HCT116 (cell line): Measurements from ENCODE around the gene LTB4R2. TPM values are rescaled to one million over a fixed set of nuclear protein-coding genes. Genes with fewer than 3 reads are reported as not detected.

ENCODE experiments used
- ATAC-seq: fragments of 200-7000 bp; cut with Tn5 transposase; 2 replicates; pipeline ENCODE4 v1.9.1; 2020; ENCODE audit warnings: mild to moderate bottlenecking, moderate library complexity
- BruUV-seq: library from RNA; stranded (reverse); fragments of 400-500 nt; replicated peaks from 2 replicates; lab custom pipeline; 2021; lab: Mats Ljungman, UMichigan
- CTCF ChIA-PET: fragments of 300-600 bp; sonication (Branson Sonifier 250); formaldehyde crosslinking; loops from one replicate; lab custom pipeline; 2021; ENCODE audit warnings: antibody characterized with exemption; lab: Charles Lee
- POLR2A ChIA-PET: fragments of 300-600, 350-600 bp; sonication (Branson Sonifier 250); formaldehyde crosslinking; loops from one replicate; lab custom pipeline; 2021; ENCODE audit warnings: antibody characterized with exemption; lab: Charles Lee
- RAD21 ChIA-PET, 2 experiments: fragments of 300-600 bp; sonication (Branson Sonifier 250); formaldehyde crosslinking; loops; one replicate each; lab custom pipeline; 2023; ENCODE audit warnings: low total read pairs in 2 of 2; ENCODE audit not compliant: uncharacterized antibody in 2 of 2, unreplicated experiment in 2 of 2, low non-redundant PET in 1 of 2; lab: Charles Lee
- DNase-seq: peaks from one replicate; pipeline ENCODE4 v3.0.0-alpha.2; 2010; ENCODE audit warnings: low read depth, low spot score
- H2AFZ ChIP-seq: fragments of 200-600 bp; shearing (Covaris generic), sonication (generic); 2 replicates; pipeline ENCODE4 v1.6.1; 2017; ENCODE audit warnings: low read depth, mixed run types, mixed read lengths, antibody characterized with exemption, low read length; ENCODE audit not compliant: poor library complexity, severe bottlenecking
- H3K27ac ChIP-seq: 2 replicates; pipeline ENCODE4 v1.5.1; 2012; ENCODE audit warnings: low read depth, low read length
- H3K27me3 ChIP-seq: fragments of 200-600 bp; sonication (generic); 2 replicates; pipeline ENCODE4 v1.6.1; 2016; ENCODE audit warnings: mixed run types, low read length, mixed read lengths; ENCODE audit not compliant: insufficient read depth
- H3K36me3 ChIP-seq, 2 experiments: fragments of 200-500 bp in 1 of 2; fragments of 200-600 bp in 1 of 2; sonication (Bioruptor generic) in 1 of 2; sonication (generic) in 1 of 2; 2 replicates each; pipeline versions ENCODE4 v1.5.1 to v1.6.1; 2014 to 2016; ENCODE audit warnings: low read length in 2 of 2, inconsistent platforms in 1 of 2, mixed read lengths in 1 of 2, mixed run types in 1 of 2; ENCODE audit not compliant: insufficient read depth in 2 of 2, control insufficient read depth in 1 of 2
- H3K4me1 ChIP-seq, 2 experiments: fragments of 200-600 bp in 1 of 2; sonication (generic) in 1 of 2; 2 replicates each; pipeline versions ENCODE4 v1.5.1 to v1.6.1; 2012 to 2017; ENCODE audit warnings: low read length in 2 of 2, inconsistent platforms in 1 of 2, mild to moderate bottlenecking in 1 of 2, mixed read lengths in 1 of 2, mixed run types in 1 of 2, moderate library complexity in 1 of 2; ENCODE audit not compliant: insufficient read depth in 2 of 2, control insufficient read depth in 1 of 2
- H3K4me2 ChIP-seq: fragments of 200-600 bp; sonication (generic); 2 replicates; pipeline ENCODE4 v1.6.1; 2017; ENCODE audit warnings: mixed run types, low read length, mixed read lengths
- H3K4me3 ChIP-seq, 2 experiments: fragments of 200-600 bp in 1 of 2; sonication (generic) in 1 of 2; replicated peaks in 1 of 2; 2 replicates each; pipeline ENCODE4 v1.5.1; 2011 to 2016; ENCODE audit warnings: low read length in 2 of 2, control low read depth in 1 of 2, low read depth in 1 of 2, mild to moderate bottlenecking in 1 of 2, mixed read lengths in 1 of 2, mixed run types in 1 of 2
- H3K79me2 ChIP-seq: fragments of 200-600 bp; sonication (generic); 2 replicates; pipeline ENCODE4 v1.6.1; 2017; ENCODE audit warnings: mild to moderate bottlenecking, mixed run types, low read length, moderate library complexity, mixed read lengths; ENCODE audit not compliant: insufficient read depth
- H3K9ac ChIP-seq: fragments of 200-600 bp; sonication (generic); 2 replicates; pipeline ENCODE4 v1.6.1; 2016; ENCODE audit warnings: low read length, mixed read lengths
- H3K9me2 ChIP-seq: fragments of 200-600 bp; sonication (generic), shearing (Covaris generic); 2 replicates; pipeline ENCODE4 v1.6.1; 2017; ENCODE audit warnings: mixed run types, mild to moderate bottlenecking, moderate library complexity; ENCODE audit not compliant: insufficient read depth
- H3K9me3 ChIP-seq, 2 experiments: fragments of 200-500 bp in 1 of 2; fragments of 200-600 bp in 1 of 2; sonication (Bioruptor generic) in 1 of 2; sonication (generic) in 1 of 2; 2 replicates each; pipeline ENCODE4 v1.6.1; 2014 to 2017; ENCODE audit warnings: low read length in 2 of 2, mixed read lengths in 2 of 2, inconsistent platforms in 1 of 2, low read depth in 1 of 2, mild to moderate bottlenecking in 1 of 2, mixed run types in 1 of 2, moderate library complexity in 1 of 2; ENCODE audit not compliant: control insufficient read depth in 1 of 2, insufficient read depth in 1 of 2
- H4K20me1 ChIP-seq: fragments of 200-600 bp; sonication (generic), shearing (Covaris generic); 2 replicates; pipeline ENCODE4 v1.6.1; 2017; ENCODE audit warnings: mixed run types, mild to moderate bottlenecking, moderate library complexity; ENCODE audit not compliant: insufficient read depth
- CBX3 ChIP-seq: IDR thresholded peaks from 2 replicates; pipeline ENCODE4 v1.6.1; 2012; ENCODE audit warnings: low read depth
- FOSL1 ChIP-seq: IDR thresholded peaks from 2 replicates; pipeline ENCODE4 v1.6.1; 2012; ENCODE audit warnings: low read depth
- JUND ChIP-seq: IDR thresholded peaks from 2 replicates; pipeline ENCODE4 v1.6.1; 2012
- POLR2AphosphoS5 ChIP-seq: IDR thresholded peaks from 2 replicates; pipeline ENCODE4 v1.6.1; 2011; ENCODE audit warnings: mild to moderate bottlenecking, low read depth, low read length, moderate library complexity
- RAD21 ChIP-seq: IDR thresholded peaks from 2 replicates; pipeline ENCODE4 v1.6.1; 2012; ENCODE audit warnings: low read depth, mild to moderate bottlenecking
- SP1 ChIP-seq: IDR thresholded peaks from 2 replicates; pipeline ENCODE4 v1.6.1; 2012; ENCODE audit warnings: low read depth
- SRF ChIP-seq: IDR thresholded peaks from 2 replicates; pipeline ENCODE4 v1.6.1; 2012; ENCODE audit warnings: low read depth
- YY1 ChIP-seq: IDR thresholded peaks from 2 replicates; pipeline ENCODE4 v1.6.1; 2011; ENCODE audit warnings: low read length, low read depth, moderate library complexity, mild to moderate bottlenecking; ENCODE audit not compliant: insufficient replicate concordance; ENCODE audit errors: extremely low read depth
- intact Hi-C: fragments of 100-400 bp; cut with micrococcal nuclease; formaldehyde crosslinking; loops from 2 replicates; pipeline ENCODE4 v1.10.0; 2022
- total RNA-seq: library from RNA; stranded (reverse); gene quantifications from one replicate; pipeline ENCODE4 v1.2.1, GENCODE V29; 2021; ENCODE audit not compliant: unreplicated experiment
- TF ChIP-seq, protein P1 (sequence below): IDR thresholded peaks from 2 replicates; pipeline ENCODE4 v1.6.1; 2012; ENCODE audit warnings: low read depth
- TF ChIP-seq, protein P2 (sequence below): IDR thresholded peaks from 2 replicates; pipeline ENCODE4 v1.6.1; 2011; ENCODE audit warnings: mild to moderate bottlenecking, low read length, moderate library complexity; ENCODE audit not compliant: insufficient replicate concordance; ENCODE audit errors: extremely low read depth

Gene LTB4R2
- total RNA-seq, 1 experiment from 2014 or later = 15.4 TPM

DNA sequence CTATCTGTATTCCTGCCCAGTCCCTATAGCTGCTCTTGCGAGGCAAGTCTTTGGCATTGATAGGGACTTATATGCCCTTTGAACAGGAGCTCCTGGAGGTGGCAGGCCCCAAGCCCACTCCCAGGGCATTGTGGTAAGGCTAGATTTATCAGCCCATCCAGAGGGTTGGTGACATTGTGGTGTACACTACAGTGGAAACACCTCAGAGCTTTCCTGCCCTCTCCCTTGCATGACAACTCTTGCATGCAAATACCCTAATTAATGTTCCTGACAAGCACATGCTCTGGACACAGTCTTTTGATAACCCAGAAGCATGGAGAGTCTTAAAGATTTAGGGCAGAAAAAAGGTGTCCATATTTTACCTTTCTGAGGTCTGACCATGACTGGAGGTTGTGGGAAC lies 30.7 kb downstream of the LTB4R2 start:
- H2AFZ ChIP-seq = no peak overlapping the region
- ChIA-PET POLR2A (no interaction called here), RAD21 (no interaction called here), CTCF (interaction anchor here (1.1 kb wide), 1 partner anchor 33 kb away, joined by 3 read pairs; the partner anchor contains the start of gene CIDEB)
- no peak for ATAC-seq
- H3K4me1 ChIP-seq = no peaks in the 10 kb centered on the region
- no peaks in the 10 kb centered on the region for H3K27me3 ChIP-seq
- no peaks in the 10 kb centered on the region for H3K9me3 ChIP-seq
- H3K27ac ChIP-seq = no peak overlapping the region
- DNase-seq = no peak
- H4K20me1 ChIP-seq = no peaks in the 10 kb centered on the region
- no peak overlapping the region for H3K4me2 ChIP-seq
- no peak overlapping the region for H3K4me3 ChIP-seq
- no peak overlapping the region for H3K9ac ChIP-seq
- TF ChIP-seq SRF (no peak), SP1 (no peak), POLR2AphosphoS5 (no peak)
- H3K36me3 ChIP-seq = no peaks in the 10 kb centered on the region
- no peaks in the 10 kb centered on the region for H3K9me2 ChIP-seq
- no TSS peak for BruUV-seq
- intact Hi-C loops = no loop called here
- H3K79me2 ChIP-seq = no peaks in the 10 kb centered on the region

DNA sequence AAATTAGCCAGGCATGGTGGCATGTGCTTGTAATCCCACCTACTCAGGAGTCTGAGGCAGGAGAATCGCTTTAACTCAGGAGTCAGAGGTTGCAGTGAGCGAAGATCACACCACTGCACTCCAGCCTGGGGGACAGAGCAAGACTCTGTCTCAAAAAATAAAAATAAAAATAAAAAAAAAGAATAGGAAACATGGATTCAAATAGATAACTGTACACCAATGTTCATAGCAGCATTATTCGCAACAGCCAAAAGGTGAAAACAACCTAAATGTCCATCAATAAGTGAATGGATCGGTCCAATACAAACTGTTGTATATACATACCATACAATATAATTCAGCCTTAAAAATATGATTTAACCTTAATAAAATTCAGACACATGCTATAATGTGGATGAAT lies 32.9 kb downstream of the LTB4R2 start:
- H4K20me1 ChIP-seq = no peaks in the 10 kb centered on the region
- H3K4me2 ChIP-seq = no peak overlapping the region
- no peak overlapping the region for H3K4me3 ChIP-seq
- no peaks in the 10 kb centered on the region for H3K9me2 ChIP-seq
- H3K9me3 ChIP-seq = no peaks in the 10 kb centered on the region
- H3K4me1 ChIP-seq = no peaks in the 10 kb centered on the region
- ATAC-seq = no peak
- no peak for TF ChIP-seq SRF
- TF ChIP-seq, protein P1, sequence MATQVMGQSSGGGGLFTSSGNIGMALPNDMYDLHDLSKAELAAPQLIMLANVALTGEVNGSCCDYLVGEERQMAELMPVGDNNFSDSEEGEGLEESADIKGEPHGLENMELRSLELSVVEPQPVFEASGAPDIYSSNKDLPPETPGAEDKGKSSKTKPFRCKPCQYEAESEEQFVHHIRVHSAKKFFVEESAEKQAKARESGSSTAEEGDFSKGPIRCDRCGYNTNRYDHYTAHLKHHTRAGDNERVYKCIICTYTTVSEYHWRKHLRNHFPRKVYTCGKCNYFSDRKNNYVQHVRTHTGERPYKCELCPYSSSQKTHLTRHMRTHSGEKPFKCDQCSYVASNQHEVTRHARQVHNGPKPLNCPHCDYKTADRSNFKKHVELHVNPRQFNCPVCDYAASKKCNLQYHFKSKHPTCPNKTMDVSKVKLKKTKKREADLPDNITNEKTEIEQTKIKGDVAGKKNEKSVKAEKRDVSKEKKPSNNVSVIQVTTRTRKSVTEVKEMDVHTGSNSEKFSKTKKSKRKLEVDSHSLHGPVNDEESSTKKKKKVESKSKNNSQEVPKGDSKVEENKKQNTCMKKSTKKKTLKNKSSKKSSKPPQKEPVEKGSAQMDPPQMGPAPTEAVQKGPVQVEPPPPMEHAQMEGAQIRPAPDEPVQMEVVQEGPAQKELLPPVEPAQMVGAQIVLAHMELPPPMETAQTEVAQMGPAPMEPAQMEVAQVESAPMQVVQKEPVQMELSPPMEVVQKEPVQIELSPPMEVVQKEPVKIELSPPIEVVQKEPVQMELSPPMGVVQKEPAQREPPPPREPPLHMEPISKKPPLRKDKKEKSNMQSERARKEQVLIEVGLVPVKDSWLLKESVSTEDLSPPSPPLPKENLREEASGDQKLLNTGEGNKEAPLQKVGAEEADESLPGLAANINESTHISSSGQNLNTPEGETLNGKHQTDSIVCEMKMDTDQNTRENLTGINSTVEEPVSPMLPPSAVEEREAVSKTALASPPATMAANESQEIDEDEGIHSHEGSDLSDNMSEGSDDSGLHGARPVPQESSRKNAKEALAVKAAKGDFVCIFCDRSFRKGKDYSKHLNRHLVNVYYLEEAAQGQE = no peak
- TF ChIP-seq FOSL1 = no peak
- TF ChIP-seq CBX3 = no peak
- no peak for TF ChIP-seq YY1
- TF ChIP-seq, protein P2, sequence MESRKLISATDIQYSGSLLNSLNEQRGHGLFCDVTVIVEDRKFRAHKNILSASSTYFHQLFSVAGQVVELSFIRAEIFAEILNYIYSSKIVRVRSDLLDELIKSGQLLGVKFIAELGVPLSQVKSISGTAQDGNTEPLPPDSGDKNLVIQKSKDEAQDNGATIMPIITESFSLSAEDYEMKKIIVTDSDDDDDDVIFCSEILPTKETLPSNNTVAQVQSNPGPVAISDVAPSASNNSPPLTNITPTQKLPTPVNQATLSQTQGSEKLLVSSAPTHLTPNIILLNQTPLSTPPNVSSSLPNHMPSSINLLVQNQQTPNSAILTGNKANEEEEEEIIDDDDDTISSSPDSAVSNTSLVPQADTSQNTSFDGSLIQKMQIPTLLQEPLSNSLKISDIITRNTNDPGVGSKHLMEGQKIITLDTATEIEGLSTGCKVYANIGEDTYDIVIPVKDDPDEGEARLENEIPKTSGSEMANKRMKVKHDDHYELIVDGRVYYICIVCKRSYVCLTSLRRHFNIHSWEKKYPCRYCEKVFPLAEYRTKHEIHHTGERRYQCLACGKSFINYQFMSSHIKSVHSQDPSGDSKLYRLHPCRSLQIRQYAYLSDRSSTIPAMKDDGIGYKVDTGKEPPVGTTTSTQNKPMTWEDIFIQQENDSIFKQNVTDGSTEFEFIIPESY = no peak
- TF ChIP-seq JUND = no peak
- TF ChIP-seq RAD21 = no peak
- TF ChIP-seq, all 23 proteins: peak for 0
- DNase-seq = no peak
- Histone ChIP-seq H3K9ac (no peak overlapping the region), H3K79me2 (no peaks in the 10 kb centered on the region), H3K27me3 (no peaks in the 10 kb centered on the region), H3K27ac (no peak overlapping the region), H2AFZ (no peak overlapping the region), H3K36me3 (no peaks in the 10 kb centered on the region)
- intact Hi-C loops = no loop called here
- CTCF ChIA-PET = no interaction called here
- POLR2A ChIA-PET = no interaction called here
- no TSS peak for BruUV-seq
- RAD21 ChIA-PET = no interaction called here
